SK-MEL-5 (cell line): ENCODE measurements around the gene TPCN2. TPM values are rescaled to one million over a fixed set of nuclear protein-coding genes. Genes with fewer than 3 reads are reported as not detected.
A peak's percentile ranks its signal among the peaks of the same experiment; 100 is the strongest.

Source experiments
- DNase-seq: peaks from one replicate; pipeline ENCODE4 v3.0.0-alpha.2; 2016; ENCODE audit warnings: low read depth, low spot score
- in situ Hi-C: cut with HindIII; loops from 2 replicates; pipeline ENCODE4 v1.10.0; 2016; ENCODE audit warnings: low sequenced_read_pairs, high pct_unique_total_duplicates, low pct_unique_long_range_greater_than_20kb
- total RNA-seq: library from RNA; depleted of rRNA; stranded (reverse); fragments of >200 nt; shearing (Covaris generic); gene quantifications from 2 replicates; pipeline ENCODE4 v1.2.3, GENCODE V29; 2014

The TPCN2 gene
- total RNA-seq, 1 experiment from 2014 or later: 24.7 TPM

DNA sequence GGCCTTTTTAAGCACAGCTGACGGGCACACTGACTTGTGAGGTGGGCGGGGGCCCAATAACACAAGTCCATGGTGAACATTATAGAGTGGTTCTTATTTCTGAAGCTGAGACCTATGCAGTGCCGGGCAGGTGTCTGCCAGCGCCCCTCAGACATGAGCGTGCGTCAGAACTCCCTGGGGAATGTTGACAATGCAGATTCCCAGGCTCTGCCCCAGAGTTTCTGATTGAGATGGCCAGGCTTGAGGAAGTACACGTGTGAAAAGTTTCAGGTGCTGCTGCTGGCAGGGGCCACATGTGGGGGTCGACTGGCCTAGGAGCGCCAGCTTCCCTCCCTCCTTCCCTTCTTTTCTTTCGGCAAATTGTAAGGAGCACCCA is 46.2 kb downstream of the TPCN2 start:
- in situ Hi-C loops: no loop called here
- no peak for DNase-seq

DNA sequence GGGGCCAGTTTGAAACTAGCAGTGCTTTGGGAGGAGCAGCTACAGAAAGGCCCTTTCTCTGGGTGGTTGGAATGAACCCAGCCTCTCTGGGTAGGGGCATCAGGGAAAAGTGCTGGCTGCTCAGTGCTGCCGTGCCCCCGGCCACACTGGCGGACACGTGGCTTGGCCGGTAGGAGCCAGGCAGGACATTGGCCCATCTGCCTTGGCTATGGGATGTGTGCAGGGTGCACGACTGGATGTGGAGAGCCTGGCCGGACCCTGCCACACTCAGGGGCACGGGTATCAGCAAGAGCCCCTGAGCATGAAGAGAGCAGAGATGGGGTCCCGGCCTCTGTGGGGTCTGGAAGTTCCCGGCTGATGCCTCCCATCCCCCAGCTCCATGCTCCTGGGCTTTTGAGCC is 46.6 kb downstream of the TPCN2 start:
- in situ Hi-C loops: no loop called here
- DNase-seq: no peak

GRCh38 chr11:69096473-69096872 is 47.7 kb downstream of the TPCN2 start:
- in situ Hi-C loops: no loop called here

GRCh38 chr11:69097263-69097662 is 48.5 kb downstream of the TPCN2 start:
- in situ Hi-C loops: no loop called here
- no peak for DNase-seq

More at GRCh38 chr11:69096473-69096872, 47.7 kb downstream of the TPCN2 start:
- DNase-seq: no peak

GRCh38 chr11:69099180-69099579 is 50.4 kb downstream of the TPCN2 start:
- no peak for DNase-seq
- in situ Hi-C loops: no loop called here

DNA sequence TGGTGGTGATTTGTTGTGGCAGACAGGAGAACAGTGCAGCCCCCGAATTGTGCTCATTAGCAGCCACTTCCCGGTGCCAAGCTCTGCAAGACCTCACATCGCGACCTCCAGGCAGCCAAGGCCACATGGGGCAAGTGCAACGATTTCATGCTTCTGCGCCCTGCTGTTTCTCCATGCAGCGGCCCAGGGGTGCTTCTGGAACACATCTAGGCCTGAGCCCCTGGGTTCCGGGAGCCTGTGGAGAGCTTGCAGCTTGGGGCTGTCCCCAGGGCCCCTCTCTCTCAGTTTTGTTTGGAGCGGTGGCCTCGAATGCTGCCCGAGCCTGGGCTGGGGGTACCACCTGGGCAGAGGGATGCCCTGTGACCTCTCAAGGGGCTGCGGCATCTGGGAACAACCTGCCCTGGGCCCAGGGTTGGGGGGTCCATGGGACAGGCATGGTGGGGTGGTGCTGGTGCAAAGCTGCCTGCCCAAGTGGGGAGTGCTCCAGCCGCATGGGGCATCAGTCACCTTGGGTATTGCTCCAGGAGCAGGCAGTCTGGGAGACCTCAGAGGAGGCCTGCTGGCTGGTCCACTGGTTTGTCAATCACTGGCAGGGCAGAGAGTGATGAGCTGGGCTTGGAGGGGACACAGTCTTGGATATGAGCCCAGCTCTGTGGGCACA is 51.9 kb downstream of the TPCN2 start:
- no peak for DNase-seq
- in situ Hi-C loops: no loop called here

DNA sequence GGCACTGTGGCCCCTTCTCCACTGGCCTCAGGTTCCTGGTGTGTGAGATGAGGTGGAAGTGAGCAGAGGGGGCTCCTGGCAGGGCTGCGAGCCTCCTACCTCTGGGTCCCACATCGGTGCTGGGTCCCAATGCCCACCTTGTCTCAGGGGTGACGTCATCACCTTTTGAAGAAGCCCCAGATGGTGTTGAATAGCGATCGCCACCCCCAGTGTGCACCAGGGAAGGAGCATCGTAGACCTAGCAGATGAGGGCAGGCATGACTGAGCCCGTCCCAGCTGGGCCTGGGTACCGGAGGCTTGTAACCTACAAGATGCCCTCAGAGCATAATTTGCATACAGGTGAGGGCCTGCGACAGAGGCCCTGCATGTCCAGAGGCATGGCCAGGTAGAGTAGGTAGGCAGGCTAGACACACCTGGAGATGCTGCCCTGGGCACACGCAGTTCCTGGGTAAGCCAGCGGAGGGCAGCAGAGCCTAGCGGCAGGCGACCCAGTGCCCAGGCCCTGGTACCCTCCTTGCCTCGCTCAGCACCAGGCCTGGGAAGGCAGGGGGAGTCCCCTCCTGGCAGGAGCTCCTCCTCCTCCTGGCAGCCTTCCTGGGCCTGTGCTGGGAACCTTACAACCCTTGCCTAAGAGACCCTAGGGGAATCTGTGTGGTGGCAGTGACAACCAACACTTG is 52.5 kb downstream of the TPCN2 start:
- peak; percentile 93 for DNase-seq
- in situ Hi-C loops: no loop called here

GRCh38 chr11:69101792-69102695 is 53.3 kb downstream of the TPCN2 start:
- in situ Hi-C loops: no loop called here
- no peak for DNase-seq

DNA sequence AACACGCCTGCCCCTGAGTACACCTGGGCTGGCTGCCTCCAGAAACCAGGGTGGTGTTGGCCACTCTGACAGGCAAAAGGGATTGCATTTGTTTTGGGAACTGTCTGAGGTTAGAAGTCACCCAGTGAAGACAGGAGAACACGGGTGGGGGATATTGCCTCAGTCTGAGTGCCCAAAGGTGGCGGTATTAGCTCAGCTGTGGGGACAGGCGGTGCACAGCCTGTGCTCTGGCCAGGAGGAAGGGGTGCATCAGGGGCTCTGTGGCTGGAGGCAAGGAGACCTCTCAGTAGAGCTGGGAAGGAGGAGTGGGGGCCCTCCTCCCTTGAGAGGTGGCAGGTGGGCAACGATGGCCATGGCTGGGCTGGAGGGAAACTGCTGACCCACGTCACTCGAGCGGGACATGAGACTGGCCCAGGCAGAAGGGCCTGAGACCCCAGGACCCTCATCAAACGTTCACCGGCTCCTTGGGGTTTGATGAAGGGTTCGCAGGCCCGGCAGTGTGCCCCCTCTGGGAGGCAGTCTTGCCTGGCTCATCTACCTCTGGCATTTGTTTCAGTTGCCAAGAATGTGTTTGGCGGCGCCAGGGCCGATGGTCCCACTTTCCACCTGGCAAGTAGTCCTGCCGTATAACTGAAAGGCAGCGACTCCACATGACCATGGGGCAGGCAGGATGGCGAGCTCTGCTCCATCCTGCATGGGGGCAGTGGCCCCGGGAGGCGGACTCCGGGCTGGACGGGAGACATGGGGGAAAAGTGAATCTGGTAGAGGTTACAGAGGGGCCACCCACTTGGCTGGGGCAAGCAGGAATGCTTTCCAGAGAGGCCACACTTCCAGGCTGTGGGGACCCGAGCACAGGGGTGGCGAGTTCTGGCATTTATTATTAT is 54.2 kb downstream of the TPCN2 start:
- DNase-seq: peak; percentile 54
- in situ Hi-C loops: no loop called here

- DNase-seq: no peak
- in situ Hi-C loops: no loop called here
These were observed 55.6 kb downstream of the TPCN2 start for GRCh38 chr11:69104212-69104855.

- DNase-seq: no peak
- in situ Hi-C loops: no loop called here
These were observed 56.2 kb downstream of the TPCN2 start for GRCh38 chr11:69104856-69105395.

GRCh38 chr11:69105461-69106030 is 56.8 kb downstream of the TPCN2 start:
- in situ Hi-C loops: no loop called here
- DNase-seq: no peak

DNA sequence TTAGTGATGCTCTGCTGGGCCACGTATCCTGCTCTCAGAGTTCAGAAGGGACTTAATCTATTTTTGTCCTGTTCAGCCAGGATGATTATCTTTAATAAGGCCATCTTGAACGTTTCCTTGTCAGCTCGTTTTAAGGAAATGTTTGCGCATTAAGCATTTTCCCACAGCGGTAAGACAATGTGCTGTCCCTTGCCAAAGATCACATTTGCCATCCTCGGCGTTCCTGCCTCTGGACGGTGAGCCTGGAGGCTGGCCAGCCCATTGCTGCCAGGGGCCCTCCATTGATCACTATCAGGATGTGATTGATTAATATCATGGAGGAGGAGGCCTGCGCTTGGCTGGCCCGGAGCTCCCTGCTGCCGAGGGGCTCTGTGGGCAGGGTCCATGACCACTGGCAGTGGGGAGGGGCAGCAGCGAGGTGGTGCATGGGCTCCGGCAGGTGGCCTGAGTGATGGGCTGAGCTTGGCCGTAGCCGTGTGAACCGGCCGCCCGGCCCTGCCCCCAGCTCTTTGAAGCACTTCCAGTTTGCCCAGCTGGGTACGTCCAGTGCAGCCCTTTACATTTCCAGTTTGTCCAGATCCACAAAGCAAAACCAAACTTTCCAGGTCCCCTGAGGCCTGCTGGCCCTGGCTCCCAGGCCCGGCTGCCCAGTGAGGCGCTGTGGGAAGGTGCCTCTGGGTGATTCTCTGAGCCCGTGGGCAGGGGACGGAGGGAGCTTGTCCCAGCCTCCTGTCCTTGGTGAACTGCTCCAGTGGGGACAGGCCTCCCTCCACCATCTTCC is 57.5 kb downstream of the TPCN2 start:
- in situ Hi-C loops: no loop called here
- DNase-seq: no peak

DNA sequence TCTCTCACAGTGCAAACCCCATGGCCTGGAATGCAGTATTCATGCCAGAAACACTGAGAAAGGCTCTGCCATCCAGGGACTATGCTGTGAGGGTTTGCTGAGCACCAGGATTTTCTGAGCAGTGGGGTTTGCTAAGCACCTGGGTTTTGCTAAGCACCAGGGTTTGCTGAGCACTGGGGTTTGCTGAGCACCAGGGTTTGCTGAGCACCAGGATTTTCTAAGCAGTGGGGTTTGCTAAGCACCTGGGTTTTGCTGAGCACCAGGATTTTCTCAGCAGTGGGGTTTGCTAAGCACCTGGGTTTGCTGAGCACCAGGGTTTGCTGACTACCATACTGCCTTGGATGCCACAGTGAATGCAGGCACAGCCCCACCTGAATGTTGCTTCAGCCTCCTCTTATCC is 58.7 kb downstream of the TPCN2 start:
- in situ Hi-C loops: no loop called here
- no peak for DNase-seq

- no peak for DNase-seq
- in situ Hi-C loops: no loop called here
These were observed 59.3 kb downstream of the TPCN2 start for GRCh38 chr11:69108030-69108429.

DNA sequence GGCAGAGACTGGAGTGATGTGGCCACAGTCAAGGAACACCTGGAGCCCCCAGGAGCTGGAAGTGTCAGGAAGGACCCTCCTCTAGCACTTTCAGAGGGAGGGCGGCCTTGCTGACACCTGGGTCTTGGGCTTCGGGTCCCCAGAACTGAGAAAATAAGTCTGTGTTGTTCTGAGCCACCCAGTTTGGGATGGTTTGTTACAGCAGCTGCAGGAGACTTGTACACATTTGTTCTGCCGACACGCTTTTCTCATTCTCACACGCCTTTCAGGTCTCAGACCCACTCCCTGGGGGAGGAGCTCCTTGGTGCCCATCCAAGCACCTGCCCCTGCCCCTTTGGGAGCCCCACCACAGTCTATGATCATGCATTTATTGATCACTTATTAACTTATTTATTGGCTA is 59.8 kb downstream of the TPCN2 start:
- no peak for DNase-seq
- in situ Hi-C loops: no loop called here
